ENCODE results near the gene CD274.

DNA sequence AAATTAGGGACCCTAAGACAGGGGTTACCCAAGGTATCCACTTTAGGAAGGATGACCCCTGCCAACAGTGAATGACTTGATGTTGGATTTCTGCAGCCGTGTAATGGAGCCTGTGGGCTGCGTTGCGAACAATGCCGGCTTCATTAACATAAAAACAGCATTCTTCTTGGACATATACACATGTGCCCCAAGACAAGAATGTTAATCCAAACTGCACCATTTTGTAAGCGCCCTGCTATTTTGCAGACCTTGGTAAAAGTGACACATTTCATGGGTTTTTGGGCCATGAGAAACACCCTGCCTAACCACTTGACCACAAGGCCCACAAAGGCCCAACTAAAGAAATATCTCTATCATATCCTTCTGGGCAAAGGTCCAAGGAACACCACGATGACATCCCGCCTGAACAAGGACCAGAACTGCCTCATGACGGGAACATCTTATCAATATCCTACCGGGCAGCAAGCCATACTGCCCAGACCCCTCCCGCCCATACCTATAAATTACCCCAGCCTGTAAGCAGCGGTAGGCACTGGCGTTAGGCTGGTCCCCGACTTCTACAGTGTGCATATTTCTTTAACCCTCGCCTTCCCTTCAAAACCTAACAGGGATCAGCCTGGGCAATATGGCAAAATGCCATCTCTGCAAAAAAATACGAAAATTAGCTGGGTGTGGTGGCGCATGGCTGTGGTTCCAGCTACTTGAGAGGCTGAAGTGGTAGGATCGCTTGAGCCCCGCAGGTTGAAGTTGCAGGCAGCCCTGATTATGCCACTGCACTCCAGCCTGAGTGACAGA lies 50.3 kb downstream of the CD274 start:
- TF ChIP-seq, protein P1, sequence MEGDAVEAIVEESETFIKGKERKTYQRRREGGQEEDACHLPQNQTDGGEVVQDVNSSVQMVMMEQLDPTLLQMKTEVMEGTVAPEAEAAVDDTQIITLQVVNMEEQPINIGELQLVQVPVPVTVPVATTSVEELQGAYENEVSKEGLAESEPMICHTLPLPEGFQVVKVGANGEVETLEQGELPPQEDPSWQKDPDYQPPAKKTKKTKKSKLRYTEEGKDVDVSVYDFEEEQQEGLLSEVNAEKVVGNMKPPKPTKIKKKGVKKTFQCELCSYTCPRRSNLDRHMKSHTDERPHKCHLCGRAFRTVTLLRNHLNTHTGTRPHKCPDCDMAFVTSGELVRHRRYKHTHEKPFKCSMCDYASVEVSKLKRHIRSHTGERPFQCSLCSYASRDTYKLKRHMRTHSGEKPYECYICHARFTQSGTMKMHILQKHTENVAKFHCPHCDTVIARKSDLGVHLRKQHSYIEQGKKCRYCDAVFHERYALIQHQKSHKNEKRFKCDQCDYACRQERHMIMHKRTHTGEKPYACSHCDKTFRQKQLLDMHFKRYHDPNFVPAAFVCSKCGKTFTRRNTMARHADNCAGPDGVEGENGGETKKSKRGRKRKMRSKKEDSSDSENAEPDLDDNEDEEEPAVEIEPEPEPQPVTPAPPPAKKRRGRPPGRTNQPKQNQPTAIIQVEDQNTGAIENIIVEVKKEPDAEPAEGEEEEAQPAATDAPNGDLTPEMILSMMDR (IDR thresholded peaks at IDR 0.05; ENCODE audit: low read depth, low read length) = no peak
- TF ChIP-seq POLR2A (IDR thresholded peaks at IDR 0.05; ENCODE audit: extremely low read depth, insufficient read length) = no peak
- TF ChIP-seq, protein P2, sequence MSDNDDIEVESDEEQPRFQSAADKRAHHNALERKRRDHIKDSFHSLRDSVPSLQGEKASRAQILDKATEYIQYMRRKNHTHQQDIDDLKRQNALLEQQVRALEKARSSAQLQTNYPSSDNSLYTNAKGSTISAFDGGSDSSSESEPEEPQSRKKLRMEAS (IDR thresholded peaks at IDR 0.05; ENCODE audit: low read depth, low read length) = no peak
- no peak for TF ChIP-seq MYC (IDR thresholded peaks at IDR 0.05; ENCODE audit: low read depth, low read length)
